ACC112 (cell line): Measurements from ENCODE around the gene MBNL1.

Experiments used
- H2AFZ ChIP-seq: fragments of 200-600 bp; sonication (generic); one replicate; pipeline ENCODE4 v1.6.0; 2017; ENCODE audit warnings: antibody characterized with exemption, low read length; ENCODE audit not compliant: unreplicated experiment
- H3K27ac ChIP-seq: fragments of 200-600 bp; sonication (generic); 2 replicates; pipeline ENCODE4 v1.5.1; 2014; ENCODE audit warnings: low read depth, mild to moderate bottlenecking, antibody characterized with exemption, low read length, moderate library complexity
- H3K27me3 ChIP-seq: fragments of 200-600 bp; sonication (generic); 2 replicates; pipeline ENCODE4 v1.6.1; 2014; ENCODE audit warnings: mild to moderate bottlenecking, antibody characterized with exemption, low read length, moderate library complexity, mixed read lengths; ENCODE audit not compliant: insufficient read depth
- H3K36me3 ChIP-seq: fragments of 200-600 bp; sonication (generic); 2 replicates; pipeline ENCODE4 v1.6.1; 2016; ENCODE audit warnings: mild to moderate bottlenecking, antibody characterized with exemption, low read length, moderate library complexity, mixed read lengths; ENCODE audit not compliant: insufficient read depth
- H3K4me1 ChIP-seq: fragments of 200-600 bp; sonication (generic); one replicate; pipeline ENCODE4 v1.6.1; 2016; ENCODE audit warnings: low read length, mixed read lengths; ENCODE audit not compliant: insufficient read depth, unreplicated experiment, control insufficient read depth
- H3K4me3 ChIP-seq: fragments of 200-600 bp; sonication (generic); 2 replicates; pipeline ENCODE4 v1.5.1; 2014; ENCODE audit warnings: mild to moderate bottlenecking, low read depth, low read length
- H3K79me2 ChIP-seq: fragments of 200-600 bp; sonication (generic); one replicate; pipeline ENCODE4 v1.6.0; 2016; ENCODE audit warnings: low read length; ENCODE audit not compliant: control insufficient read depth, unreplicated experiment, insufficient read depth

MBNL1 gene

DNA sequence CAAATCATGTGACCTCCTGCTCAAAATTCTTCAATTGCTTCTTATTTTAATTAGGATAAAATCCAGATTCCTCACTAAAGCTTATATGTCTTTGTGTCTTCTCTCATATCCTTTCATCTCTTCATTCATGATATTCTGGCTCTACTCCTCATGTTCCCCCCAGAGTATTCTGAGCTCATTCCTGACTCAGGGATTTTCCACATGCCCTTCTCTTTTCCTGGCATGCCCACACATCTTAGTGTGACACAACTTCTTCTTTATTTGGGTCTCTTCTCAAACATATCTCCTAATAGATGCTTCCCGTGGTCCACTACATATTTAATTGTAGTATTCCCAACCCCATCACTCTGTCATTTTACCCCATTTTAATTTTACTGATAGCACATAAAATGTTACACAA, 15.2 kb upstream of the MBNL1 start:
- Histone ChIP-seq H3K36me3 (no peaks in the 10 kb centered on the region), H3K4me3 (no peak overlapping the region), H3K4me1 (peaks cover 15% of the 10 kb centered on the region), H3K79me2 (no peaks in the 10 kb centered on the region), H3K27me3 (no peaks in the 10 kb centered on the region), H3K27ac (no peak overlapping the region), H2AFZ (no peak overlapping the region)

DNA sequence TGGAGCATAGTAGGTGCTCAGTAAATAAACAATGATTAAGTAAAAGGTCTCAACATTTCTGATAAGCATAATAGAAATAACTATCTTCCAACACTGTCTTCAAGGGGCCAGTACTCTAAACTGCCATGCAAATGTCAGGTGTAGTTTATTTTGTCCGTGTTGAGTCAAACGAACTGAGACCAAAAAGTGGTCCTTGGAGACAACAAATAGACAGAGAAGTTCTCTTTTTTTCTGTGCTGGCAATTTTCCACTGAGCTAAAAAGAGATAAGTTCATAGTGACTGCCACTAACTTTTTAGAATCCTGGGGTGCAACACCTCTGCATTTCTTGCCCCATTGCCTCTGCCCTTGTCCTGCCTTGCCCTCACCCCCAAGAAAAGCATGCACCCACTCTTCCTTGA, 14.7 kb upstream of the MBNL1 start:
- Histone ChIP-seq H3K27me3 (no peaks in the 10 kb centered on the region), H3K36me3 (no peaks in the 10 kb centered on the region), H3K4me3 (no peak overlapping the region), H3K4me1 (peaks cover 19% of the 10 kb centered on the region), H3K27ac (no peak overlapping the region), H2AFZ (no peak overlapping the region), H3K79me2 (no peaks in the 10 kb centered on the region)

- Histone ChIP-seq H3K4me3 (no peak overlapping the region), H2AFZ (no peak overlapping the region), H3K79me2 (no peaks in the 10 kb centered on the region), H3K36me3 (no peaks in the 10 kb centered on the region), H3K27me3 (no peaks in the 10 kb centered on the region), H3K4me1 (peaks cover 31% of the 10 kb centered on the region), H3K27ac (no peak overlapping the region)
Measured at GRCh38 chr3:152255290-152255689, 13.4 kb upstream of the MBNL1 start.

DNA sequence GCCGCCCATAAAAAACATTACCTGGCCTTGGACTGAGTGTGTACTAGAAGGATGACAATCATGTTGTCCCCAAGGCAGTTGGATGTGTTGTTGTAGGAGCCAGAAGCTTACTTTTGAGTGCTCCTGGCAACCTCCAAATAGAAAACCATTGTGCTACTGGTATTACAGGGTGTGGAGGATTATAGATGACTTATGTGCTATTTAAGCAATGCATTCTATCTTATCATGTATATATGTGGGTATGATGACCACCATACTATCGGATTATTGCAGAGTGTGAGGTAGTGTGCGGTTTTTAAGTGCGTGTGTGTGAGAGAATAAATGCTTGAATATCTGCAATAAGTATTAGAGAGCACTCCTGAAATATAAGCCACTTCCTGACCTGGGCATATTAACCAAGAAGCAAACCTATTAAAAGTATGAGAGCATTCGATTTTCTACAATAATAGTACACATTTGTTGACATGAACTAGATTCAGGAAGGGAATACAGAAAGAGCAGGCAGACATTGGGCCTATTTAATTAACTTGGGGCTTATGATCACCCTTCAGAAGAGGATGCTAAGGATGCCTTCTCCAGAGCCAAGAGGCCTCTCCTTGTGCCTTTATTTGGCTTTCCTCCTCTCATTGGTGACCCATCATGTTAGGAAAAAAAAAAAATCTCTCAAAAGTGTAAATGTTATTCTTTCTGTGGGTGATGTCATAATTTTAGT, 11.7 kb upstream of the MBNL1 start:
- Histone ChIP-seq H3K4me1 (peaks cover 33% of the 10 kb centered on the region), H3K79me2 (no peaks in the 10 kb centered on the region), H2AFZ (no peak overlapping the region), H3K27ac (peak overlapping the region; percentile 68), H3K27me3 (no peaks in the 10 kb centered on the region), H3K36me3 (no peaks in the 10 kb centered on the region), H3K4me3 (no peak overlapping the region)

DNA sequence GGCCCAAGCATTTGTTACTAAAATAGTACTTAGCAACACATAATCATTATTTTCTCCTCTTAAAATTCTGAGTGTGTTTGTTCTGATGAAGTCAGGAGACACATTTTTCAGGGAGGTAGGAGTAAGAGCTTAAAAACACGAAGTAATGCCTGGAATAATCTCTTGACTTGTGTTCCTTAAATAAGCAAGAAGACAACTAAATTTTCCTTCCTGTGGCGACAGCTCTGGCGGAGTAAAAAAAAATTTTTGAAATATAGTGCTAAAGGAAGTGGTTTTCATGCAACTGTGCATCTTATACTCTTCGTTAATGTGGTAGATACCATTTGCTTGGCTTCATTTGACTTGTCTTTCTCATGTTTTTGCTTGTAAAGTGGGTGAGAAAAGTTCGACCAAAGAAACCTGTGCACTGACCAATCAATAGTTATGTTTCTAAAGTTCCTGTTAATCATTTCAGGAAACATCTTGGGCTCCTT, 11.1 kb upstream of the MBNL1 start:
- Histone ChIP-seq H3K4me3 (no peak overlapping the region), H3K79me2 (no peaks in the 10 kb centered on the region), H3K27me3 (no peaks in the 10 kb centered on the region), H3K36me3 (no peaks in the 10 kb centered on the region), H2AFZ (no peak overlapping the region), H3K27ac (peak overlapping the region; percentile 68), H3K4me1 (peaks cover 33% of the 10 kb centered on the region)

DNA sequence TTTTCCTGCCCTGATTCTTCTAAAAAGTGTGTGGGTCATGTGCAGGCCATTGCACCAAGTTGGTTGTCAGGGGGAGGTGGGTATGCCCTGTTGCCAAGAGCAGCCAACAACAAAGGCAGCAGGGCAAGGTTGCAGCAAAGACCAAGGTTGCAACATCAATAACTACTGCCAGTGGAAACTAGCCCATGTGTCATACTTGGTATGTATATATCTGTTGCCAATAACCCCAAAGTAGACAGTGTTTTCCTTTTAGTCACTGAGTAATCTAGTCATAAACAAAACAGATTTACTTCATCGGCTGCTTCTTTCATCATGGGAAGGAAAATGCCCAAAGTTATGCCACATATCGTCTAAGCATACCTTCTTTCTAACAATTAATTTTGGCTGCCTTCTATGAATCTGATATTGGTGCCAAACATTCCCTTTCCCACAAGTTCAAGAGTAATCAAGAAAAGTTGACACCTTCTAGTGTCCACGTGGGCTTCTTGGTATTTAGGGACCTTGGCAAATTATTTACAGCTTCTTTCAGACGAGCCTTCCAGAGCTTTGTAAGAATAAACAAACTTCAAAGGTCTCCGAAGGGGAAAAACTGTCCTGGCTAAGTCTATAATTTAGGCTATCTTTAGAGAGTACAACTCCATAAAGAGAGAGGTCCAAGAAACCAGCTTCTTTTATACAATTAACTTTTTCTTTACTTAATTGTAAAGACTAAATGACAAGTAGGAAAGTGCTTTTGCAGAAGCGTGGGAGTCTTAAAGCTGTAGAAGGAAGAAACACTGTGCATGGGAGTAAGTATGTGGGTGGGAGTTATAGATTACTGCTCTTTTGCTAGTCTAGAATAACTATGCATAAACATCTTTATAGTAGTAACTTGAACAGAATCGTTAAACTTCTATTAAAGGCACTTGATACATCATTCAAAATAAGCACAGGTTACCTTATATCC, 10.0 kb upstream of the MBNL1 start:
- no peaks in the 10 kb centered on the region for H3K27me3 ChIP-seq
- H3K4me3 ChIP-seq = peak overlapping the region; percentile 59
- H3K27ac ChIP-seq = peak overlapping the region; percentile 78
- H3K36me3 ChIP-seq = no peaks in the 10 kb centered on the region
- H3K79me2 ChIP-seq = no peaks in the 10 kb centered on the region
- no peak overlapping the region for H2AFZ ChIP-seq
- H3K4me1 ChIP-seq = peaks cover 33% of the 10 kb centered on the region

GRCh38 chr3:152259468-152259867, 9.3 kb upstream of the MBNL1 start:
- Histone ChIP-seq H3K4me3 (no peak overlapping the region), H3K27ac (0 out of 2 replicates have a peak overlapping the region, but pooled peaks have one; percentile 14), H3K36me3 (no peaks in the 10 kb centered on the region), H3K27me3 (no peaks in the 10 kb centered on the region), H3K4me1 (peaks cover 33% of the 10 kb centered on the region), H2AFZ (no peak overlapping the region), H3K79me2 (no peaks in the 10 kb centered on the region)

DNA sequence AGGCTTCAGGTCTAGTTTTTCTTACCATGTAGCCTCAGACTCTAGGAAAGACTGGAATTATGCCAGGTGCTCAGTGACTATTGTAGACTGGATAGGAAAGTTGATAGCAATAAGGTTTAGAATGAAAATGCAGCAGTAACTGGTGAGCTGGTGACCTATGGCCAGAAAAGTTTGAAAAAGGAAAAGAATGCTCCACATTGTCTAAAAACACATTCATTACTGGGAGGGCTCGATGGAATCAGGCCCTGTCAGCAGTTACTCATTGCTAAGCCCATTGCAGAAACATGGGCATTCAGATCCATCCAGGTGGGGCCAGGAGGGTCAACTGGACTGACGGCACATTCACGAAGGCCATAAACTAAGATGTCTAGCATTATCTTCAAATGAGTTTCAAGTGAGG, 8.7 kb upstream of the MBNL1 start:
- Histone ChIP-seq H3K4me3 (no peak overlapping the region), H3K79me2 (no peaks in the 10 kb centered on the region), H2AFZ (no peak overlapping the region), H3K4me1 (peaks cover 33% of the 10 kb centered on the region), H3K36me3 (no peaks in the 10 kb centered on the region), H3K27me3 (no peaks in the 10 kb centered on the region), H3K27ac (peak overlapping the region; percentile 14; the same call in 1 of the 2 replicates)

GRCh38 chr3:152260529-152260928, 8.2 kb upstream of the MBNL1 start:
- Histone ChIP-seq H3K36me3 (no peaks in the 10 kb centered on the region), H2AFZ (no peak overlapping the region), H3K27me3 (no peaks in the 10 kb centered on the region), H3K27ac (no peak overlapping the region), H3K4me1 (peaks cover 33% of the 10 kb centered on the region), H3K79me2 (no peaks in the 10 kb centered on the region), H3K4me3 (no peak overlapping the region)

DNA sequence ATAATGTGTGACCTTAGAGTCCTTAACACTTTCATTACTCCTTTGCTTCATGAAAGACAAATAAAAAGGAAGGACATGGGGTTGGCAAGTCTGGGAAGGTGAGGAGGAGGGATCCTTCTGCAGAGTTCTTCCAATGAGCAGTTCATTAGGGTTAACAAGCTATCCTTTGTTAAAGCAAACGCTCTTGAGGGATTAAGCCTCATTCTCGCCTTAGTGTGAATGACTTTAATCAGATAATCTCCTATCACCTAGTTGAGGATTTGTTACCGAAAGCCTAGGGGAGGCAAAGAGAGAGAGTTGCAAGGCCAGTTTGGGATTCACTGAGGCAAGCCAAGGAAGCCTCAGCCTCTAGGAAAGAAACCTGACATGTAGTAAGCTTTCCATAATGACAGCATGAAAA, 7.4 kb upstream of the MBNL1 start:
- no peak overlapping the region for H3K27ac ChIP-seq
- peaks cover 41% of the 10 kb centered on the region for H3K4me1 ChIP-seq
- H3K4me3 ChIP-seq = no peak overlapping the region
- H3K27me3 ChIP-seq = no peaks in the 10 kb centered on the region
- H2AFZ ChIP-seq = no peak overlapping the region
- no peaks in the 10 kb centered on the region for H3K36me3 ChIP-seq
- H3K79me2 ChIP-seq = no peaks in the 10 kb centered on the region
